ENCODE measurements around the gene C11orf97. TPM values are rescaled to one million over a fixed set of nuclear protein-coding genes. Genes with fewer than 3 reads are reported as not detected.

The C11orf97 gene
- total and polyA plus RNA-seq, 2 donors (not counting 1 experiment from before 2014, with no cell fraction given) = not detected

GRCh38 chr11:94543695-94544645 is 31.7 kb downstream of the C11orf97 start, which contains the start of gene FUT4:
FUT4 (plus strand) TSS chr11:94543921; CDS start chr11:94544134, 213 bp downstream.
- no peaks in the 10 kb centered on the region for H3K27me3 ChIP-seq (replicated peaks in 1 of 4; ENCODE audit: control extremely low read depth in 1 of 4, control insufficient read depth in 3 of 4, insufficient read depth in 4 of 4, low read length in 3 of 4)
- WGBS (ENCODE audit: insufficient coverage) = under 1% methylated on average over 109 of the region's 109 CpGs
- H3K4me1 Mint-ChIP-seq = peaks cover 23% of the 10 kb centered on the region
- H3K4me3 Mint-ChIP-seq = peak within 1 kb of the TSS; percentile 100
- peak within 1 kb of the TSS; percentile 66 to 84 for H3K27ac ChIP-seq (ENCODE audit: low read length in 2 of 2)
- DNase-seq (peak; percentile 79), ATAC-seq (ENCODE audit: low read depth) (peak; percentile 82)
- peak within 1 kb of the TSS; percentile 34 to 79 (median 70) for H3K4me3 ChIP-seq (ENCODE audit: control extremely low read depth in 1 of 5, extremely low read depth in 1 of 5, insufficient read depth in 1 of 5, low read depth in 2 of 5, low read length in 4 of 5)
- no peaks in the 10 kb centered on the region for H3K36me3 ChIP-seq (replicated peaks in 1 of 2; ENCODE audit: control extremely low read depth in 1 of 2, control insufficient read depth in 1 of 2, extremely low read depth in 1 of 2, insufficient read depth in 2 of 2, low read length in 1 of 2)
- H3K4me2 ChIP-seq (replicated peaks; ENCODE audit: low read depth, low read length, poor library complexity, severe bottlenecking) = peak within 1 kb of the TSS; percentile 90
- H3K27ac Mint-ChIP-seq = peak within 1 kb of the TSS; percentile 98
- no peaks in the 10 kb centered on the region for H3K9me3 Mint-ChIP-seq (ENCODE audit: insufficient read depth)
- H3K4me1 ChIP-seq (ENCODE audit: control insufficient read depth in 2 of 2, insufficient read depth in 2 of 2, low read length in 2 of 2) = peaks cover 6 to 18% of the 10 kb centered on the region in 2 donors
- H4K20me1 ChIP-seq (ENCODE audit: control insufficient read depth, insufficient read depth, low read length, poor library complexity, severe bottlenecking) = peaks cover 5% of the 10 kb centered on the region
- peak within 1 kb of the TSS; percentile 98 for H2AFZ ChIP-seq (ENCODE audit: insufficient read depth, low read depth, low read length, poor library complexity, severe bottlenecking)
- H3K27me3 Mint-ChIP-seq = peaks cover 4% of the 10 kb centered on the region
- intact Hi-C loops (cut with micrococcal nuclease) = loop anchor here (1.0 kb wide), 1 partner anchor 51 kb away; the partner anchor contains the start of genes ANKRD49 and MRE11
- ChIA-PET POLR2A (no interaction called here), CTCF (interaction anchor here (1.1 to 1.5 kb wide), 2 partner anchors 9 to 27 kb away, joined by 3 to 4 read pairs; no protein-coding TSS in a partner anchor)
- TF ChIP-seq, protein P1, sequence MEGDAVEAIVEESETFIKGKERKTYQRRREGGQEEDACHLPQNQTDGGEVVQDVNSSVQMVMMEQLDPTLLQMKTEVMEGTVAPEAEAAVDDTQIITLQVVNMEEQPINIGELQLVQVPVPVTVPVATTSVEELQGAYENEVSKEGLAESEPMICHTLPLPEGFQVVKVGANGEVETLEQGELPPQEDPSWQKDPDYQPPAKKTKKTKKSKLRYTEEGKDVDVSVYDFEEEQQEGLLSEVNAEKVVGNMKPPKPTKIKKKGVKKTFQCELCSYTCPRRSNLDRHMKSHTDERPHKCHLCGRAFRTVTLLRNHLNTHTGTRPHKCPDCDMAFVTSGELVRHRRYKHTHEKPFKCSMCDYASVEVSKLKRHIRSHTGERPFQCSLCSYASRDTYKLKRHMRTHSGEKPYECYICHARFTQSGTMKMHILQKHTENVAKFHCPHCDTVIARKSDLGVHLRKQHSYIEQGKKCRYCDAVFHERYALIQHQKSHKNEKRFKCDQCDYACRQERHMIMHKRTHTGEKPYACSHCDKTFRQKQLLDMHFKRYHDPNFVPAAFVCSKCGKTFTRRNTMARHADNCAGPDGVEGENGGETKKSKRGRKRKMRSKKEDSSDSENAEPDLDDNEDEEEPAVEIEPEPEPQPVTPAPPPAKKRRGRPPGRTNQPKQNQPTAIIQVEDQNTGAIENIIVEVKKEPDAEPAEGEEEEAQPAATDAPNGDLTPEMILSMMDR (IDR thresholded peaks at IDR 0.05) = no peak
- no peak for TF ChIP-seq EZH2 (IDR thresholded peaks at IDR 0.05; ENCODE audit: borderline replicate concordance, insufficient read depth, low read depth, low read length, poor library complexity, severe bottlenecking)
- H3K9ac ChIP-seq (ENCODE audit: low read length) = peak within 1 kb of the TSS; percentile 84
- no peaks in the 10 kb centered on the region for H3K79me2 ChIP-seq (ENCODE audit: control insufficient read depth, insufficient read depth, low read length)
- H3K9me3 ChIP-seq (ENCODE audit: control extremely low read depth in 1 of 3, control insufficient read depth in 2 of 3, insufficient read depth in 1 of 3, low read length in 2 of 3) = peaks cover 0 to 3% (median 0%) of the 10 kb centered on the region in 3 donors
